ENCODE data around the gene SELENOV. TPM values are rescaled to one million over a fixed set of nuclear protein-coding genes. Genes with fewer than 3 reads are reported as not detected.

The SELENOV gene
- polyA plus RNA-seq, 3 donors: not detected

DNA sequence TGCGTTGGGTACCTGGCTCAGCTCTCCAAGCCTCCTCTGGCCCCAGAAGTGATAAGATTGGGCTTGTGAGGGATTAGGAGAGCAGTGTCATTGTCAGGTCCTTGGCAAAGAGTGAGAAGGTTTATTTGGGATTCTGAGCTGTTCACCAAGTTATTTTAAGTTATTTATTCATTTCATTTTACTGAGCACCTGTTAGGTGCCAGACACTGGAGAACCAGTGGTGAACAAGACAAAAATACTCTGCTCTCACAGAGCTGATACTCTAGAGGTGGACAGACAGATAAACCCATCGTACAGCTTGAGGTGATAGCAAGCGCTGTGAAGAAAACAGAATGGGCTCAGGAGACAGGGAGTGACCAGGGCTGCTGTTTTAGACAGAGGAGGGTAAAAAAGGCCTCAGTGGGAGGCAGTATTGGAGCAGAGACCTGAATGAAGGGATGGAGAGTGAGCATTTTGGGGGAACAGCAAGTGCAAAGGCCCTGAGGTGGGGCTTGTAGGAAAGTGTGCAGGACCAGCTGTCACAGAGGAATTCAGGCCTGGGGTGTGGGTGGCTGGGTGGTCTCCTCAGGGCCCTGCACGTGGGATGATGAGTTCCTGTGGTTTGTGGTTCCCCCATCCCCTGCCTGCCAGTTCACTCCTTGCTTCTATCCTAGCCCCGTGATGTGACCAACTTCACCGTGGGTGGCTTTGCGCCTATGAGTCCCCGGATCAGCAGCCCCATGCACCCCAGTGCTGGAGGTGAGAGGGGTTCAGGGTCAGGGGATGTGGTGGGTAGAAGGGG, 43.0 kb upstream of the SELENOV start:
- no peak overlapping the region for H2AFZ ChIP-seq (ENCODE audit: insufficient read depth, low read depth, low read length, poor library complexity, severe bottlenecking)
- H3K79me2 ChIP-seq (ENCODE audit: insufficient read depth, low read length): no peaks in the 10 kb centered on the region
- Mint-ChIP-seq H3K9me3 (no peaks in the 10 kb centered on the region), H3K27me3 (ENCODE audit: low read depth in 3 of 3) (no peaks in the 10 kb centered on the region), H3K4me3 (no peak overlapping the region), H3K36me3 (peaks cover 87 to 97% of the 10 kb centered on the region in 2 donors), H3K4me1 (no peaks in the 10 kb centered on the region), H3K27ac (peak overlapping the region in 3 of 7 donors; percentile 37 to 41 (median 38))
- TF ChIP-seq, protein P1, sequence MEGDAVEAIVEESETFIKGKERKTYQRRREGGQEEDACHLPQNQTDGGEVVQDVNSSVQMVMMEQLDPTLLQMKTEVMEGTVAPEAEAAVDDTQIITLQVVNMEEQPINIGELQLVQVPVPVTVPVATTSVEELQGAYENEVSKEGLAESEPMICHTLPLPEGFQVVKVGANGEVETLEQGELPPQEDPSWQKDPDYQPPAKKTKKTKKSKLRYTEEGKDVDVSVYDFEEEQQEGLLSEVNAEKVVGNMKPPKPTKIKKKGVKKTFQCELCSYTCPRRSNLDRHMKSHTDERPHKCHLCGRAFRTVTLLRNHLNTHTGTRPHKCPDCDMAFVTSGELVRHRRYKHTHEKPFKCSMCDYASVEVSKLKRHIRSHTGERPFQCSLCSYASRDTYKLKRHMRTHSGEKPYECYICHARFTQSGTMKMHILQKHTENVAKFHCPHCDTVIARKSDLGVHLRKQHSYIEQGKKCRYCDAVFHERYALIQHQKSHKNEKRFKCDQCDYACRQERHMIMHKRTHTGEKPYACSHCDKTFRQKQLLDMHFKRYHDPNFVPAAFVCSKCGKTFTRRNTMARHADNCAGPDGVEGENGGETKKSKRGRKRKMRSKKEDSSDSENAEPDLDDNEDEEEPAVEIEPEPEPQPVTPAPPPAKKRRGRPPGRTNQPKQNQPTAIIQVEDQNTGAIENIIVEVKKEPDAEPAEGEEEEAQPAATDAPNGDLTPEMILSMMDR (IDR thresholded peaks at IDR 0.05): no peak
- H3K27me3 ChIP-seq (ENCODE audit: control insufficient read depth in 2 of 2, insufficient read depth in 2 of 2, low read length in 2 of 2): no peaks in the 10 kb centered on the region
- no peak overlapping the region for H3K9ac ChIP-seq (ENCODE audit: insufficient read depth, low read length, poor library complexity, severe bottlenecking)
- H4K20me1 ChIP-seq (ENCODE audit: insufficient read depth, low read length): peaks cover 12% of the 10 kb centered on the region
- H3K27ac ChIP-seq (ENCODE audit: low read depth in 1 of 2, low read length in 2 of 2): no peak overlapping the region
- H3K9me3 ChIP-seq (replicated peaks in 1 of 2; ENCODE audit: control insufficient read depth in 1 of 2, insufficient read depth in 1 of 2, low read length in 2 of 2): no peaks in the 10 kb centered on the region
- 84% methylated on average over 6 of the region's 8 CpGs for WGBS (ENCODE audit: insufficient coverage)
- H3K36me3 ChIP-seq (replicated peaks in 1 of 2; ENCODE audit: control insufficient read depth in 1 of 2, insufficient read depth in 2 of 2, low read length in 2 of 2): peaks cover 90 to 100% of the 10 kb centered on the region in 2 donors
- intact Hi-C loops (cut with micrococcal nuclease): loop anchor here in 1 of 2 donors (5.0 kb wide), 1 partner anchor 60 kb away; the partner anchor contains the start of gene EID2B
- H3K4me2 ChIP-seq (replicated peaks; ENCODE audit: extremely low read depth, low read length, poor library complexity, severe bottlenecking): no peak overlapping the region
- no peaks in the 10 kb centered on the region for H3K4me1 ChIP-seq (ENCODE audit: control insufficient read depth in 1 of 2, insufficient read depth in 2 of 2, low read length in 2 of 2)
- H3K4me3 ChIP-seq (replicated peaks in 1 of 3; ENCODE audit: low read depth in 2 of 3, low read length in 3 of 3): no peak overlapping the region
- DNase-seq: no peak

DNA sequence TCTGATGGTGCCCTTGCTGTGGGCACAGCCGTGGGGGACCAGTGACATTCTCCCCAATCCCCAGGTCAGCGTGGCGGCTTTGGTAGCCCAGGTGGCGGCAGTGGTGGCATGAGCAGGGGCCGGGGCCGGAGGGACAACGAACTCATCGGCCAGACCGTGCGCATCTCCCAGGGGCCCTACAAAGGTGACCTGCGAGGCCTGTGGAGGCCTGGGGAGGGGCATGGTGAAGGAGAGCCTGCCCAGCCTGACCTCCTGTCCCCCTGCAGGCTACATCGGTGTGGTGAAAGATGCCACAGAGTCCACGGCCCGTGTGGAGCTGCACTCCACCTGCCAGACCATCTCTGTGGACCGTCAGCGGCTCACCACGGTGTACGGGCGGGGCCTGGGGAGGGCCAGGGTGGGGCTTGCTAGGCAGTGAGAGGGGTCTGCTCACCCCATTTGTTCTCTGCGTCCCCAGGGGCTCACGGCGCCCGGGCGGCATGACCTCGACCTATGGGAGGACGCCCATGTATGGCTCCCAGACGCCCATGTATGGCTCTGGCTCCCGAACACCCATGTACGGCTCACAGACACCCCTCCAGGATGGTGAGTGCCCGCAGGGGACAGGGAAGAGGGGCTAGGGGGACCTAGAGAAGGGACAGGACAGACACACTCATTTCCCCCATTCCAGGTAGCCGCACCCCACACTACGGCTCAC, 42.0 kb upstream of the SELENOV start:
- WGBS (ENCODE audit: insufficient coverage): 94% methylated on average over 21 of the region's 32 CpGs
- Histone ChIP-seq H3K9ac (ENCODE audit: insufficient read depth, low read length, poor library complexity, severe bottlenecking) (no peak overlapping the region), H3K4me2 (replicated peaks; ENCODE audit: extremely low read depth, low read length, poor library complexity, severe bottlenecking) (no peak overlapping the region), H4K20me1 (ENCODE audit: insufficient read depth, low read length) (peaks cover 12% of the 10 kb centered on the region), H3K4me1 (ENCODE audit: control insufficient read depth in 1 of 2, insufficient read depth in 2 of 2, low read length in 2 of 2) (no peaks in the 10 kb centered on the region), H3K27me3 (ENCODE audit: control insufficient read depth in 2 of 2, insufficient read depth in 2 of 2, low read length in 2 of 2) (no peaks in the 10 kb centered on the region), H3K4me3 (replicated peaks in 1 of 3; ENCODE audit: low read depth in 2 of 3, low read length in 3 of 3) (no peak overlapping the region), H3K9me3 (replicated peaks in 1 of 2; ENCODE audit: control insufficient read depth in 1 of 2, insufficient read depth in 1 of 2, low read length in 2 of 2) (no peaks in the 10 kb centered on the region), H2AFZ (ENCODE audit: insufficient read depth, low read depth, low read length, poor library complexity, severe bottlenecking) (no peak overlapping the region), H3K27ac (ENCODE audit: low read depth in 1 of 2, low read length in 2 of 2) (no peak overlapping the region), H3K36me3 (replicated peaks in 1 of 2; ENCODE audit: control insufficient read depth in 1 of 2, insufficient read depth in 2 of 2, low read length in 2 of 2) (peaks cover 83 to 91% of the 10 kb centered on the region in 2 donors), H3K79me2 (ENCODE audit: insufficient read depth, low read length) (no peaks in the 10 kb centered on the region)
- intact Hi-C loops (cut with micrococcal nuclease): loop anchor here in 1 of 2 donors (5.0 kb wide), 1 partner anchor 59 kb away; the partner anchor contains the start of gene EID2B
- no peaks in the 10 kb centered on the region for H3K9me3 Mint-ChIP-seq
- H3K27ac Mint-ChIP-seq: peak overlapping the region in 3 of 7 donors; percentile 30 to 37 (median 30)
- no peak for DNase-seq
- no peaks in the 10 kb centered on the region for H3K4me1 Mint-ChIP-seq
- H3K27me3 Mint-ChIP-seq (ENCODE audit: low read depth in 3 of 3): no peaks in the 10 kb centered on the region
- H3K4me3 Mint-ChIP-seq: no peak overlapping the region
- H3K36me3 Mint-ChIP-seq: peaks cover 81 to 95% of the 10 kb centered on the region in 2 donors
- TF ChIP-seq, protein P1 (IDR thresholded peaks at IDR 0.05): no peak
